Adrenal gland (tissue), 5 donors: ENCODE results near the gene SEC61A1.

ENCODE experiments used
- POLR2A ChIP-seq, 2 donors: fragments of 450-650 bp; IDR thresholded peaks; one replicate each; pipeline ENCODE4 v1.6.1; 2017; ENCODE audit warnings: antibody characterized with exemption in 2 of 2, mild to moderate bottlenecking in 2 of 2, moderate library complexity in 1 of 2
- TF ChIP-seq, protein P1 (sequence below), 6 experiments: fragments of 450-650 bp in 4 of 6; fragments of 200-600 bp in 2 of 6; sonication (generic) in 1 of 6; IDR thresholded peaks; 1 replicate in 5 of 6; 2 replicates in 1 of 6; pipeline versions ENCODE4 v1.5.1 to v1.8.0; 2016 to 2021; ENCODE audit warnings: antibody characterized with exemption in 6 of 6, mild to moderate bottlenecking in 2 of 6, moderate library complexity in 1 of 6
- donor health status: DM: no; HTN: no; CAD: no.

DNA sequence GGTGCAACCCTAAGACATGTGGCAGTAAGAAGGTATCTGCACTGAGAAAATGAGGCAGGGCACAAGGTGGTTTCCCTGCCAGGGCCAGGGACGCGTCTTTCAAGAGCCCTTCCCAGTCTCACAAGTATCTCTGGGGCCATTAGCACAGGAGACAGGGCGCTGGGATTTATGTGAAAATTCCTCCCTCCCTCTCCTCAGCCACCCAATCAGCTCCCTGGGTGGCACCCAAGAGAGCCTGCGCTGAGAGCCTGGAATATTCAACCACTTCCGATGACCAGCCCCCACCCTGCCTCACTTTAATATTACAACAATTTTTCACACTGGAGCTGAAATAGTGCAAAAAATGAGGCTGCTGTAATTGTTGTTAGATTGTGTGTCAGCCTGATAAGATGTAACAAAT lies 26.1 kb downstream of the SEC61A1 start:
- TF ChIP-seq, protein P1, sequence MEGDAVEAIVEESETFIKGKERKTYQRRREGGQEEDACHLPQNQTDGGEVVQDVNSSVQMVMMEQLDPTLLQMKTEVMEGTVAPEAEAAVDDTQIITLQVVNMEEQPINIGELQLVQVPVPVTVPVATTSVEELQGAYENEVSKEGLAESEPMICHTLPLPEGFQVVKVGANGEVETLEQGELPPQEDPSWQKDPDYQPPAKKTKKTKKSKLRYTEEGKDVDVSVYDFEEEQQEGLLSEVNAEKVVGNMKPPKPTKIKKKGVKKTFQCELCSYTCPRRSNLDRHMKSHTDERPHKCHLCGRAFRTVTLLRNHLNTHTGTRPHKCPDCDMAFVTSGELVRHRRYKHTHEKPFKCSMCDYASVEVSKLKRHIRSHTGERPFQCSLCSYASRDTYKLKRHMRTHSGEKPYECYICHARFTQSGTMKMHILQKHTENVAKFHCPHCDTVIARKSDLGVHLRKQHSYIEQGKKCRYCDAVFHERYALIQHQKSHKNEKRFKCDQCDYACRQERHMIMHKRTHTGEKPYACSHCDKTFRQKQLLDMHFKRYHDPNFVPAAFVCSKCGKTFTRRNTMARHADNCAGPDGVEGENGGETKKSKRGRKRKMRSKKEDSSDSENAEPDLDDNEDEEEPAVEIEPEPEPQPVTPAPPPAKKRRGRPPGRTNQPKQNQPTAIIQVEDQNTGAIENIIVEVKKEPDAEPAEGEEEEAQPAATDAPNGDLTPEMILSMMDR (IDR thresholded peaks at IDR 0.05): no peak
- no peak for TF ChIP-seq POLR2A (IDR thresholded peaks at IDR 0.05)
